HG02885 (cell line): ENCODE measurements around the gene OR2T8.

Experiments
- ATAC-seq: cut with Tn5 transposase; IDR thresholded peaks from one replicate; pipeline ENCODE4 v1.9.1; 2021; ENCODE audit warnings: mild to moderate bottlenecking; ENCODE audit not compliant: unreplicated experiment, poor library complexity

OR2T8 gene

DNA sequence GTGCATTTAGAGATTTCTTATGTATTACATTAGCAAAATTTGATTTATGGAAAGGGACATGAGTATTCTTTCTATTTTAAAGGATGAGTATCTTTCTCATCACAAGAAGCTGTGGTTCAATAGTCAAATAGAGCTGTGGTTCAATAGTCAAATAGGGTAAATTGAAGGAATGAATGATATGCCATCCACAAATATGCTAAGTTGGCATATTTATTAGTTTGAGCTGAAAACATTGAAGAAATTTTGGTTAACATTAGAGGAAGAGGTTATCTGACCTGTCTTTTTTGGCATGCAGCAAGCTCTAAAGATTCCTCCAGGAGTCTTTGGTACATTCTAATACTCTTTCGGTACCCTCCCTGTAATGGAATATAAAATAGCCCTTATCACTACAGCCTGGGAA is 33.4 kb downstream of the OR2T8 start:
- no peak for ATAC-seq

- no peak for ATAC-seq
Measured at GRCh38 chr1:247961791-247962190, 41.7 kb downstream of the OR2T8 start.

DNA sequence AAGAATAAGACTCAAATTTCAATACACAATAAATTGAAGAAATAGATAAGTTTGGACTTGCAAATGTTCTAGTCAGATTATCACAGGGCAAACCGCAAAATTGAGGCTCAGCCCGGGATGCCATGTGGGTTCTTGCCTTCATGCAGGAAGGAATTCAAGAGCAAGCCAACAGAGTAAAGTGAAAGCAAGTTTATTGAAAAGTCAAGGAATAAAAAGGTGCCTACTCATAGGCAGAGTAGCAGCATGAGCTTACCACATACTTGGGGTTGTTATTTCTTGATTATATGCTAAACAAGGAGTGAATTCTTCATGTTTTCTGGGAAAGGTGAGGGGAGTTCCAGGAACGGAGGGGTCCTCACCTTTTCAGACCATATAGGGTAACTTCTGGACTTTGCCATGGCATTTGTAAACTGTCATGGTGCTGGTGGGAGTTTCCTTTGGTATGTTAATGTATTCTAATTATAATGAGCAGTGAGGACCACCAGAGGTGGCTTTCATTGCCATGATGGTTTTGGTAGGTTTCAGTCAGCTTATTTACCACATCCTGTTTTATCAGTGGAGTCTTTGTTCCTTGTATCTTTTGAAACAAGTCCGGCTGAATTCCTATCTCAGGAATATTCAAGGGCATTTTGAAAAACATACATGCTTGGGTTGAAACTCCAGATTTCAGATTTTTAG is 43.0 kb downstream of the OR2T8 start:
- no peak for ATAC-seq

DNA sequence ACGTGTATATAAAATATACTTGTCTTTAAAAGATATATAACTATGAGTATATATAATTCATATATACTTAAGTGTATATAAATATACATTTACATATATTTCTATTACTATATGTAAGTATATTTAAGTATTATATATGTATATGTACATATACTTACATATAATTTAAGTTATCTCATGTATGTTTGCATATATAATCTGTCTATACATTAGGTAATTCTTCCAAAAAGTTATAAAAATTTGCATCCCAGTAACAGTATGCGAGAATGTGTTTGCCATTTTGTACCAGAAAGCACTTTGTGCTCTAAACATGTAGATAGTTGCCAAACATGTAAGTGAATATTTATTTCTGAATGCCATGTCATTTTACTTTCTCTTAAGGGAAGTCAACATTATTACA is 44.9 kb downstream of the OR2T8 start, which contains the start of gene OR2AK2:
Gene OR2AK2, plus strand, starts transcription at position 301 of the 400 bp plus-strand sequence. CDS start 144 bp downstream, outside the sequence.
- no peak for ATAC-seq

DNA sequence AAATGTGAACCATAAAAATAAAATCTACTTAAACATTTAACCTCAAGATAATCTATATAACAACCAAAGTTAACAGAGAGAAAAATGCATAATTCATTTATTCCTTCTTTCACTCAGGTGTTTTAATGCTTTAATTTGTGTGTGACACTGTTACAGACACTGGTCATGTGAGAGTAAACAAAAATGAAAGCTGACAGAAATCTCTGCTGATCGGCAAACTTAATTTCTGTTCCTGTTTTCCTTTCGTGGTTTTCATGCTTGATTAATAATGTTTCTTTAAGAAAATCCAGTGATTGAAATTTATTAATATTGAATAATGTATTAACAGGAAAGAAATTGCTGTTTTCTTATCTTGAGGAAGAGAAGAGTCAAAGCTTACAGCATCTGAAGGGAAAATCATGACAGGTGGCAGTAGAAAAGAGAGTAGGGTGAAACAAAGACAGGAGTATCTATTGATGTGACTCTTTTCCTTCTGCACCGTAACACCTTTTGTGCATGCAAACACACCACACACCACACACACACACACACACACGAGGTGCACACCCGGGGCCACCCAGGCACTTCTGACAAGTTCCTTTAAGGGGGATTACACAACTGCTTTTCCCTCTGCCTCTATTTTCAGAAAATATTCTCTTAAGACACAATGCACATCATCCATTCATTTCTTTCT is 46.6 kb downstream of the OR2T8 start:
- peak; percentile 84 for ATAC-seq
